Measurements from ENCODE around the gene RHBDL2. TPM values are rescaled to one million over a fixed set of nuclear protein-coding genes. Genes with fewer than 3 reads are reported as not detected.

The RHBDL2 gene
- total and polyA plus RNA-seq, 9 of the 15 experiments (the other 6 are each of a cell fraction or from before 2014, with no cell fraction given) = not detected

GRCh38 chr1:38953433-38953860 is 11.8 kb upstream of the RHBDL2 start (continued):
- TF ChIP-seq ARID1B (IDR thresholded peaks at IDR 0.05) (peak; percentile 63), GABPB1 (CRISPR knock-in tag; IDR thresholded peaks at IDR 0.05) (no peak), ZNF431 (CRISPR knock-in tag; IDR thresholded peaks at IDR 0.05) (no peak), FOSL1 (tag; conservative IDR thresholded peaks at IDR 0.05) (0 out of 2 replicates have a peak, but pooled peaks have one; percentile 38)

GRCh38 chr1:38950553-38950952 is 8.9 kb upstream of the RHBDL2 start:
- 50% methylated on average over 2 of the region's 2 CpGs for WGBS (ENCODE audit: insufficient coverage, low coverage, missing lambda C conversion rate)
- no peak overlapping the region for H2AFZ ChIP-seq (ENCODE audit: low read depth, low read length)
- no peaks in the 10 kb centered on the region for H3K27me3 ChIP-seq (ENCODE audit: control insufficient read depth in 2 of 2, insufficient read depth in 2 of 2, low read length in 2 of 2)
- peaks cover 7 to 9% of the 10 kb centered on the region in 2 experiments; a peak in 4 of 5 replicates for H3K4me1 ChIP-seq (replicated peaks in 1 of 2; ENCODE audit: control insufficient read depth in 2 of 2, insufficient read depth in 2 of 2, low read length in 2 of 2)
- in situ Hi-C loops (cut with MboI) = no loop called here
- H3K9ac ChIP-seq (ENCODE audit: insufficient read depth in 1 of 2, low read depth in 2 of 2, low read length in 2 of 2) = no peak overlapping the region
- no peaks in the 10 kb centered on the region for H3K9me3 ChIP-seq (replicated peaks; ENCODE audit: control insufficient read depth, insufficient read depth, low read depth, low read length)
- no peaks in the 10 kb centered on the region for H3K9me1 ChIP-seq (ENCODE audit: control insufficient read depth, insufficient read depth, low read length)
- no peak overlapping the region for H3K27ac ChIP-seq (ENCODE audit: extremely low read depth, low read depth, low read length)
- BruUV-seq (replicated peaks) = no TSS peak
- no peak overlapping the region for H3K4me3 ChIP-seq
- ChIA-PET POLR2A (interaction anchor here (0.6 to 0.7 kb wide), 5 partner anchors 19 to 271 kb away, joined by 3 to 4 read pairs (median 3); no protein-coding TSS in a partner anchor), CTCF (ENCODE audit: low intra/inter-chr PET ratio) (no interaction called here)
- no peaks in the 10 kb centered on the region for H3K79me2 ChIP-seq (ENCODE audit: control insufficient read depth, insufficient read depth, low read length)
- no peak for DNase-seq (ENCODE audit: extremely low read depth in 1 of 4, low spot score in 3 of 4)
- no peak overlapping the region for H3K4me2 ChIP-seq (ENCODE audit: insufficient read depth, low read length)
- no peak for ATAC-seq
- FAIRE-seq = no peak
- no peaks in the 10 kb centered on the region for H3K36me3 ChIP-seq (ENCODE audit: control insufficient read depth, insufficient read depth, low read length)
- no peak for TF ChIP-seq ZBTB9 (CRISPR knock-in tag; IDR thresholded peaks at IDR 0.05)
- no peak for TF ChIP-seq TFE3 (CRISPR knock-in tag; IDR thresholded peaks at IDR 0.05)
- TF ChIP-seq GABPA (tag; conservative IDR thresholded peaks at IDR 0.05; ENCODE audit: low read depth) = no peak
- no peak for TF ChIP-seq FOXP4 (CRISPR knock-in tag; IDR thresholded peaks at IDR 0.05; ENCODE audit: borderline replicate concordance)
- intact Hi-C loops (cut with micrococcal nuclease) = no loop called here
- no peaks in the 10 kb centered on the region for H4K20me1 ChIP-seq (replicated peaks; ENCODE audit: control insufficient read depth, insufficient read depth, low read length)

Measured in K562 (cell line).